ENCODE measurements around the gene TMCC2. TPM values are rescaled to one million over a fixed set of nuclear protein-coding genes. Genes with fewer than 3 reads are reported as not detected.
"Not testable (repeated sequence)": the region's sequence is repeated elsewhere in the genome, so short reads cannot be mapped to it uniquely, and the experiment has no call there.

Gene TMCC2
- total RNA-seq = 2.8 TPM

- DNase-seq (ENCODE audit: low spot score) = peak; percentile 85
Measured at GRCh38 chr1:205227584-205228013, at the start of gene TMCC2. TSS of gene TMCC2 (plus strand) at chr1:205227946. CDS start at chr1:205228565, 619 bp downstream.

DNA sequence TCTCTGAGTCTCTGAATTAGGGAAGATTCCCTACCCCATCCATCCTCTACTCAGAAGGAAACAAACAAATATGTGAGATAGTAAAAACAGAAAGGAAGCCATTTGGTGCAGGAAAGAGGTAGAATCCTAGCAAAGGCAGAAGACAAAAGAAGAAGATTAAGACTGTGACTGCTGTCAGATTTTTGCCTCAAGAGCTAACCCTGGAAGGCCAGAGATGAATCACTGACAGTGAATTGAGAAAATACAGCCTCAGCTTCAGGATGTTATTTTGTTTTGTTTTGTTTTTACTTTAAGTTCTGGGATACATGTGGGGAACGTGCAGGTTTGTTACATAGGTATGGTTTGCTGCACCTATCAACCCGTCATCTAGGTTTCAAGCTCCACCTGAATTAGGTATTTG, 47.9 kb upstream of the TMCC2 start:
- no peak for DNase-seq (ENCODE audit: low spot score)

DNA sequence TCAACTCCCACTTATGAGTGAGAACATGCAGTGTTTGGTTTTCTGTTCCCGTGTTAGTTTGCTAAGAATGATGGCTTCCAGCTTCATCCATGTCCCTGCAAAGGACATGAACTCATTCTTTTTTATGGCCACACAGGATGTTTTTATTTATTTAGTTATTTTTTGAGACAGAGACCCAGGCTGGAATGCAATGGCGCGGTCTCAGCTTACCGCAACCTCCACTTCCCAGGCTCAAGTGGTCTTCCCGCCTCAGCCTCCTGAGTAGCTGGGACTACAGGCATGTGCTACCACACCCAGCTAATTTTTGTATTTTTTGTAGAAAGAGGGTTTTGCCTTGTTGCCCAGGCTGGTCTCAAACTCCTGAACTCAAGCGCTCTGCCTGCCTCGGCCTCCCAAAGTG, 47.4 kb upstream of the TMCC2 start:
- not testable (repeated sequence) for DNase-seq (ENCODE audit: low spot score)

- DNase-seq (ENCODE audit: low spot score) = no peak
Measured at GRCh38 chr1:205182930-205183329, 44.8 kb upstream of the TMCC2 start.

- no peak for DNase-seq (ENCODE audit: low spot score)
Measured at GRCh38 chr1:205183676-205184335, 43.9 kb upstream of the TMCC2 start.

DNA sequence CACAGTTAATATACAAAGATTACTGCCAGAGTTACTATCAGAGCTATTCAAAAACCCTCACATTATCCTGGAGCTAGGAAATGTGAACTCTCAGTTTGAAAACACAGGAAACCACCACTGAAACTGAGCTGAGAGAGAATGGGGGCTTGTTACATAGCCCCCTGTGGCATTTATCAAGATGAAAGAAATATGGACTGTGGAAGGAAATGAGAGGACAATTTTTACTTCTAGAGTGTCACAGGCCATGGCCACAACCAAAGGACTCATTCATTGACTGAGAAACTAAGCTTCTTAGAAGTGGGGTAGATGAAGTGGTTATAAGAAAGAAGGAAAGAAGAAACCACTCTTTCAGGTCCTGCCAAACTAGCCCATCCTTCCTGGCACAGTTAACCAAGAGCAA, 41.6 kb upstream of the TMCC2 start:
- DNase-seq (ENCODE audit: low spot score) = no peak

DNA sequence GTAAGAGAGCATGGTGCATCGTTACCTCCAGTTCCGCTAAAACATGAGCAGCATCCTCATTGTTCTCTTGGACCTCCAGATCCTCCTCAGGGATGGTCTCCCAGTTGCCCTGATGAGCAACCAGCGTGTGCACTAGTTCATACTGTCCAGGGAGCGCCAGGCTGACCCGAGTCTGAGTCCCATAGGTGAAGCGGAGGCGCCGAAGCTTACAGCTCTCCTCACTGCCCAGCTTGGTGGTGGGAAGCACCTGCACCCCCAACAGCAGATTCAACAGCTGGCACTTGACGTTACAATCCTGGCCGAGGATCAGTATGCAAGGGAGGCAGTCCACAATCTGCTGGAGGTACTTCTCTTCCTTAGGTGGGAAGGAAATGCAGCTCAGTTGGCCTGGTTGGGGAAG, 40.3 kb upstream of the TMCC2 start:
- no peak for DNase-seq (ENCODE audit: low spot score)

DNA sequence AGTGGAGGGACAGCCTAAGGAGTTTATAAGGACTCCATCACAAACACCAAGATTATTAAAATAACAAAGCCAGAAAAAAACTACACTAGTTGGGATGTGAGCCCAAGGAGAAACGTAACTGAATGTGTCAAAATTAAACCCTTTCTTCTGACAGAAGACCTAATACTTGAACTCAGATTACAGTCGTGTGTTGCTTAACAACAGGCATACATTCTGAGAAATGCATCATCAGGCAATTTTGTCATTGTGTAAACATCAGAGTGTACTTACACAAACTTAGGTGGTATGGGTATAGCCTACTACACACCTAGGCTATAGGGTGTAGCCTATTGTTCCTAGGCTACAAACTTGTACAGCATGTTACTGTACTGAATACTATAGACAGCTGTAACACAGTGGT, 39.6 kb upstream of the TMCC2 start:
- DNase-seq (ENCODE audit: low spot score) = no peak

DNA sequence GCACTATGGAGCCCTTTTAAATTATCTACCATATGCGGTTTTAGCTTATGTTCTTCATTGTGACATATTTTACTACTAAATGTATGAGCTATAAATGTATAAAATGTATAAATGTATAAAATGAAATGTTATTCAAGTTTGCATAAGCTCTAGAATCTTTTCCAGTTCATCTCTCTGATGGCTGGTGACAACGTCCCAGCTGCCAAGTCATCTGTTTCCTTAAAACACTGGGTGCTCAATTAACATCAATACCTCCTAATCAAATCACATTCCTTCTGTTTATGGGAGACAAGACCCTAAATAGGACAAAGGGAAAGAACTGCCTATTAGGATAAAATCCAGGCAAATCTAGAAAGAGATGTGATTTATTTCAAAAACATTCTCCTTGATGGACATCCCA, 39.1 kb upstream of the TMCC2 start:
- no peak for DNase-seq (ENCODE audit: low spot score)

DNA sequence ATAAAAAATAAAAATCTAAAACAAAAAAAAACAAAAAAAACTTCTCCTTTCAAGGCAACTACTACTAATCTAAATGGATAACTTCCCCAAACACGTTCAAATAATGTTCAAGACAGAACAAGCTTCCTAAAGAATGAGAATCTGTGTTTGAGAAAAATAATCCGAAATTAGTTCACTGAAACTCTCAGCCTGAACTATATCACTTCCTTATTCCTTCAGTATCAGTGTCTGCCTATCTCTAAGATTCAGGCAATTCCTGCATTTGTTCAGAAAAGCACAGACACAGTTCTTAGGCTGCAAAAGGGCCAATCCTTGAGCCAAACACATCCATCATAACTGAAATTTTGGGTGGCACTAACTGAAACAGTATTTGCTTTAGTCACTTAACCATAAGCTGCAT, 38.6 kb upstream of the TMCC2 start:
- DNase-seq (ENCODE audit: low spot score) = no peak

DNA sequence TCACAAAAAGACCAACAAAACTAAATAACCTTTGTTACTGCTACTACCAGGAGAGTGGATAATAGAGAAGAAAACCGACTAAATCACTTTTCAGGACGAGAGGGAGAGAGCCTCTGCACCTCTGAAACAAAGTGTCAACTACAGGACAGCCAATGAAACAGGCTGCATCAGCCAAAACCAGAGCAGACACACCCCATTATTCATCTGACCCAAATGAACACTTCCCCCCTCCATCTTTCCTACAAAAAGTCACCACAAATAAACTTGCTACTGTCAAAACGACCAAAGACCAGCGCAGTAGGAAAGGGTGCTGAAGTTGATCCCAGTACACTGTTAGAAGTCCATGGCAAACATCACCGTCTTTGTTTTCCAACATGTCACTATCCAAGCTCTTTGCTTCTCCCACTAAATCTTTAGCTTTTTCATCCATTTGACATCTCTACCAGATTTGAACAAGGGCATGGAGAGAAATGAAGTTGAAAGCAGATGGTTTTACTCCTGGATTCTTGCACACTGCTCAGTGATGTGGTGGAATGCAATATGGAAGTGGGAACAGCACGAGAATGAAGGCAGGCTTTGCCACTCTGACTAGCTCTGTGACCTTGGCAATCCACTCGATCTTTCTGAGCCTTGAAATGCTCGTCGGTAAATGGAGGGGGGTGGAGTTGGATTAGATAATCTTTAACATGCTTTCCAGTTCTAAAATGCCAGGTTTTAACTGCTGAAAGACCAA, 36.7 kb upstream of the TMCC2 start:
- DNase-seq (ENCODE audit: low spot score) = no peak

DNA sequence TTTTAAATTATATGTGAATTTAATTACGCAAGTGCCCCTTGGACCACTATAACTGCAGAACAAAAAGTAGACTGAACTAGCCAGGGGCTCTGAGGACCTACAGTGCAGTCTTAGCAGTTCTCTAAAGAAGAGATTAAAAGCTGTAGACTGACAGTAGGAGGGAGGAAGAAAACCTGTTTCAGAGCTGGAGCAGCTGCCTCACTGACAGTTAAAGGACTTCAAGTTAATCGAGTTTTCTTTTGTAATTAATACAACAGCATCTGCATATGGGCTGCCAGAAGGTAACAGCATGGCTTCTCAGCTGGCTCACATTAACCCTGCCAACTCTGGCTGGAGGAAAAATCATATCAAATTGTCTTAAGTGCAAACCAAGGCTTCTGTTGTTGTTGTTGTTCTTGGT, 36.1 kb upstream of the TMCC2 start:
- no peak for DNase-seq (ENCODE audit: low spot score)

DNA sequence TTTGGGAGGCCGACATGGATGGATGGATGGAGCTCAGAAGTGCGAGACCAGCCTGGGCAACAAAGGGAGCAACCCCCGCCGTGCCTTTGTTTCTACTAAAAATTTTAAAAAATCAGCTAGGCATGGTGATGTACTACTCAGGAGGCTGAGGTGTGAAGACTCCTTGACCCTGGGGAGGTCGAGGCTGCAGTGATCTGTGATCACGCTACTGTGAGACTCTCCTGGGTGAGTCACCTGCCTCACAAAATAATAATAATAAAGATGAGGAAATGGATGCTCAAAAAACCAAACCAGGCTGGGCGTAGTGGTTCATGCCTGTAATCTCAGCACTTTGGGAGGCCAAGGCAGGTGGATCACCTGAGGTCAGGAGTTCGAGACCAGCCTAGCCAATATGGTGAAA, 35.5 kb upstream of the TMCC2 start:
- no peak for DNase-seq (ENCODE audit: low spot score)

- DNase-seq (ENCODE audit: low spot score) = no peak
Measured at GRCh38 chr1:205199090-205199930, 28.4 kb upstream of the TMCC2 start.

GRCh38 chr1:205199931-205200299, 27.8 kb upstream of the TMCC2 start:
- no peak for DNase-seq (ENCODE audit: low spot score)

DNA sequence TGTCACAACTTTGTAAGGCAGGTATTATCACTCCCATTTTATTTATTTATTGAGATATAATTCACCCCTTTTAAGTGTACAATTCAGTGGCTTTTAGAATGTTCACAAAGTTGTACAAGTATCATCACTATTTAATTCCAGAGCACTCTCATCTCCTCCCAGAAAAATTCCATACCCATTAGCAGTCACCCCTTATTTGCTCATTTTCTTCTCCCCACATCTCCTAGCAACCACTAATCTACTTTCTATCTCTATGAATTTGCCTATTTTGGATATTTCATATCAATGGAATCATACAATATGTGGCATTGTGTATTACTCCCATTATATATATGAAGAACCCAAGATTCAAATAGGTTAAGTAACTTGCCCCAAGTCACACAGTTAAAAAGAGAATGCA, 23.2 kb upstream of the TMCC2 start:
- no peak for DNase-seq (ENCODE audit: low spot score)

DNA sequence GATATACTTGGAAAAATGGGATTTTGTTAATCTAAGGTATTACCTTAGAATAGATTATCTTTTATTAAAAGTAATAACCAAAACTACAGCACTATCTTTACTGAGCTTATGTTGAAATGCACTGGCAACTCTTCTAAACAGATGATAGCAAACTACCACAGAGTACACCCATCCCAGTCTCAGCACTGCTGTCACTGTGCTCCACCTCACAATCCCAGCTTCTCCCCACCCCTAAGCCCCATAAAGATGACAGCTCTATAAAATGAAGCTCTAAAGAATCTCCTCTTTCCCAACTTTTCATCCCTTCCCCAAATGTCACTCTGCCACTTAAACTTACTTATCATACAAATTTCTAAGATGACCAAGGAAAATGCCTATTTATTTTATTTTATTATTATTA, 22.7 kb upstream of the TMCC2 start:
- no peak for DNase-seq (ENCODE audit: low spot score)

DNA sequence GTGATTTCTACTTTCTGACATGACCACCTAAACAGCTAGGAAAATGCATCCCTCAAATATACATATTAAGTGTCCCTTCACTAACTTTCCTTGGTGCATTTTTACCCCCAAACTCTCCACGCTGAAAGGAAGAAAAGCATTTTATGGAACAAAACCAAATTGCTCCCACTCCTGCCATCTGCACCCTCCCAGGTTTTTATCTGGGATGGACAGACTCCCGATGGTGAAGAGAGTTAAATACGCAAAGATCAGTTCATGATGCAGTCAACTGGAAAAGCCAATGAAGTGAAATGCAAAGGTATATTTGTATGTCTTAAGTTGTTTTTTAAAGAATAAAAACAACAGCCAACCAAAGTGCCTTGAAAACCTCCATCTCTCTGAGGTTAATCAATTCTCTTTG, 18.9 kb upstream of the TMCC2 start:
- no peak for DNase-seq (ENCODE audit: low spot score)

DNA sequence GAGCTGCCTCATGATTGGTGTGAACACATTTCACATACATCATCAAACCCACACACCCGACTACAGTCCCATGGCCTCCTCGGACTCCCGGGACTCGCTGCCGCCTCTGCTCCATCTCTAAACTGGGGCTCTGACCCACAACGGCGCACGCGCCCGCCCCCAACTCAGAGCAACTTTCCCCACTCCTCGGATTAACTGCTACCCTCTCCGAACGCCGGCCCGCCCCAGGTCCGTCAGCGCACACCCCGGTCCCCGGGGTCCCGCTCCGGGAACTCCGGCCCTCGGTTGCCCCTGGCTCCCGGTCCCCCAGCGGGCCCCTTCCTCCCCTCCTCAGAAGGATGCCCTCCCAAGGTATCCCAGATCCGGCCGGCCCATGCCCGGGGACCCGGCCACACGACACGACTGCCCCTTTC, 17.0 kb upstream of the TMCC2 start:
- DNase-seq (ENCODE audit: low spot score) = no peak

- DNase-seq (ENCODE audit: low spot score) = peak; percentile 94
Measured at GRCh38 chr1:205211169-205211838, 16.4 kb upstream of the TMCC2 start, which contains the start of gene DSTYK. TSS of gene DSTYK (minus strand) at chr1:205211702. CDS start at chr1:205211535, 167 bp downstream.

GRCh38 chr1:205211839-205212536, 15.8 kb upstream of the TMCC2 start:
- DNase-seq (ENCODE audit: low spot score) = no peak

Data from mucosa of gallbladder (tissue), 1 donor.